Natural killer cell treated with Interleukin-12 subunit alpha and Interleukin-12 subunit beta and Interleukin-15 and Interleukin-18, amount 100 ng/mL, for 72 hours (primary cell): ENCODE data around the gene NEDD9. TPM values are rescaled to one million over a fixed set of nuclear protein-coding genes. Genes with fewer than 3 reads are reported as not detected.

Experiments
- ATAC-seq, 2 donors: fragments of 150-1000 bp; cut with Tn5 transposase in 1 of 2; sonication (Bioruptor Pico), chemical (Tn5 transposase) in 1 of 2; 2 replicates each; pipeline ENCODE4 v1.10.0; 2021
- DNase-seq: peaks from one replicate; pipeline ENCODE4 v3.0.0; 2022; ENCODE audit warnings: low spot score
- H3K27ac Mint-ChIP-seq, 2 donors: 1 replicate in 1 of 2; 2 replicates in 1 of 2; pipeline ENCODE4 v1.8.0; 2022; ENCODE audit warnings: mixed read lengths in 2 of 2, mild to moderate bottlenecking in 1 of 2, moderate library complexity in 1 of 2
- H3K27me3 Mint-ChIP-seq, 2 donors: 1 replicate in 1 of 2; 2 replicates in 1 of 2; pipeline ENCODE4 v1.8.0; 2022; ENCODE audit warnings: mixed read lengths in 2 of 2
- H3K36me3 Mint-ChIP-seq: one replicate; pipeline ENCODE4 v1.8.0; 2022; ENCODE audit warnings: mixed read lengths
- H3K4me1 Mint-ChIP-seq, 2 donors: 1 replicate in 1 of 2; 2 replicates in 1 of 2; pipeline ENCODE4 v1.8.0; 2022; ENCODE audit warnings: low read depth in 2 of 2, mixed read lengths in 2 of 2, mild to moderate bottlenecking in 1 of 2
- H3K4me3 Mint-ChIP-seq: one replicate; pipeline ENCODE4 v1.8.0; 2022; ENCODE audit warnings: mixed read lengths
- H3K9me3 Mint-ChIP-seq: 2 replicates; pipeline ENCODE4 v1.8.0; 2022; ENCODE audit warnings: mixed read lengths
- total RNA-seq, 2 donors: library from RNA; stranded (reverse); gene quantifications; one replicate each; pipeline ENCODE4 v1.2.3, GENCODE V29; 2022

Gene NEDD9
- total RNA-seq, 2 donors from 2014 or later, result 59.9 to 81.3 TPM

DNA sequence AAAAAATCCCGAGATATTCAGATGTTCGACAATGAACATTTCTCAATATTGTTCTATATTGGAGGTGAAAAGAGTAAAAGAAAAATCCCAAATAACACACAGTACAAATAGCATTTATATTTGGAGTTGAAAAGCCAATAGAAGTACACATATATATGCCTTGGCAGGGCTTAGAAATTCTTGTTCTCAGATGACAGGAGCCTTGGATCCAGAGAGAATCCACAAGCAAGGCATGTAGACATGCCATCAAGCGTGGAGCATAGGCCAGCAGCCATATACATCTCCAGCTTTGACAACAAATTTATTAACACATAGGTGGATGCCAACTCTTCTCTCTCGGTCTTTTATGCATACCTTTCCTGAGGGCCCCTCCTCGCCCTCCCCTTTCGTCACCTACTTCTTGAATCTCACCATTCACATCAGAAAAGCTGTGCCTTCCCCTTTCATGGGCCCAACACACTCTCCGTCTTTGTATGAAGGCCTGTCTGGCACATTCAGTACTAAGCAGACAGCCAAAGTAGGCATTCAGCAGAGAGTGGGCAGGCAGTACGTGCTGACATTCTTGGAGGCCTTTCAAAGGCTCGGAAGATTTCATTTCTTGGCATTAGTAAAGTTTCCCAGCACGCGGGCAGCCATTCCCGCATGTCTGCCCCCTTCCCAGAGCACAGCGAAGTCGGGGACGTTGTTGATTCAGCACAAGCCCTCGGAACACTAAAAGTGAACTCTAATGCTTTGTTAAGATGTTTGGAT lies 18.2 kb downstream of the NEDD9 start:
- no peak for DNase-seq
- peak overlapping the region in 1 of 2 donors; percentile 38 for H3K27ac Mint-ChIP-seq
- no peak for ATAC-seq
- peaks cover 40% of the 10 kb centered on the region for H3K36me3 Mint-ChIP-seq
- no peaks in the 10 kb centered on the region for H3K9me3 Mint-ChIP-seq
- H3K27me3 Mint-ChIP-seq, result no peaks in the 10 kb centered on the region
- no peak overlapping the region for H3K4me3 Mint-ChIP-seq
- peaks cover 82 to 83% of the 10 kb centered on the region in 2 donors for H3K4me1 Mint-ChIP-seq

DNA sequence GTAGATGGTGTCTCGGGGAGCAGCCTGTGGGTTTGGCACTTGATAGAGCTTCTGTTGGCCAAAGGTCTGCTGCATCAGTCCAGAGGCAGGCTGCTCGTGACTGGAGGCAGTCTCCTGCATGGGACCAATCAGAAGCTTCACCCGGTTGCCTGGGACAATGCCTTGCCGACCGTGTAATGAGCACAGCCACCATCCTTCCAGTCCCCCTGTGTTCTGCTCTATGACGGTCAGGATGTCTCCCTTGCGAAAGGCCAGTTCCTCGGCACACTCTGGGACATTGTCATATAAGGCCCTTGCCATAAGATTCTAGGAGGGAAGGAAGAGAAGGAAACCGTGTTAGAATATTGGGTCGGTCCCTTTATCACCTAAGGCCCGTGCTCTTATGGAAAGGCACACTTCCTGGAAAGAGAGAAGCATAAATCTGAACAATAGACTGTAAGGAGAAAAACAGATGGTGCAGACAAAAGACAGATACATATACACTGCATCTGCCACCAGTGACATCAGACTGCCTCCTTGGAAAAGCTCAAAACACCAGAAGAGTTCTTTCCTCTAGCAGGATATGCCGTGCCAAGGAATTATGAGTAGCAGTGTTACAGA lies 18.9 kb downstream of the NEDD9 start:
- DNase-seq (no peak), ATAC-seq (no peak)
- Mint-ChIP-seq H3K27ac (peak overlapping the region in 1 of 2 donors; percentile 66), H3K9me3 (no peaks in the 10 kb centered on the region), H3K4me1 (peaks cover 78 to 82% of the 10 kb centered on the region in 2 donors), H3K27me3 (no peaks in the 10 kb centered on the region), H3K4me3 (no peak overlapping the region), H3K36me3 (peaks cover 40% of the 10 kb centered on the region)

DNA sequence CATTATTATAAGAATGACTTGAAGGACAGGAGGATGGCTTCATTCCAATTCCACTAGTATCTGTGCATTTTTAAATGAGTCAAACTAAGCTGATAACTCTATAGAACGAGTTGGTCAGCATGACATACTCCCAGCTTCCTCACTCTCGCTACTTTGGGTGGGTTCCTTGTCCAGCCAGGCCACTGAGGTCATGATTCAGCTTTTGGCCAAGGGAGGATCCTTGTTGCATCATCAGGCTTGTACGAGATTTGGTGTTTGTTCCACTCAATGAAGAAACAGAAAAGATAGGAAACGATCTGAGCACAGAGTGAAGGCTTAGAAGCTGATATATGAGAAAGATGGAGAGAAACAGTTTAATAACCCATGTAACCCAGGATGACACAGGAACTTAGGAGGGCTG lies 19.8 kb downstream of the NEDD9 start:
- H3K9me3 Mint-ChIP-seq, result no peaks in the 10 kb centered on the region
- H3K4me3 Mint-ChIP-seq, result peak overlapping the region; percentile 5
- DNase-seq (no peak), ATAC-seq (no peak)
- peak overlapping the region; percentile 9 to 53 for H3K27ac Mint-ChIP-seq
- H3K36me3 Mint-ChIP-seq, result peaks cover 41% of the 10 kb centered on the region
- H3K4me1 Mint-ChIP-seq, result peaks cover 75 to 80% of the 10 kb centered on the region in 2 donors
- no peaks in the 10 kb centered on the region for H3K27me3 Mint-ChIP-seq

DNA sequence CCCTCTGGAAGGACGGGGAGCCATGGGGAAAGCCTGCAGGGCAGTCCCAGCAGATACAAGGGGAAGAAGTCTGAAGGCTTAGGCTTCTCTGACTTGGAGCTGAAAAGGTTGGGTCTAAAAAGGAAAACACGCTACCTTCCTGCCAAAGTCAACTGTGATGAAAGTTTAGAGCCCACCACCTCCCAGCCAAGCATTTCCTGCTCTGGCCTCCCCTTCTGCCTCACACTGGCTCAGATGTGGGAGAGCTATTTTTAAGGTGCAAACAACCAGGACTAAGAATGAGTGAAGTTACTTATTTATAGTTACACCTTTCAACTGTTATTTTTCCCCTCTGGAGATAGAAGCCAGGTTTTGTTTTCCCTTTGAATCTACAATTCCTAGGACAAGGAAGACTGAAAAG lies 21.2 kb downstream of the NEDD9 start:
- H3K27ac Mint-ChIP-seq, result peak overlapping the region; percentile 9 to 53
- no peaks in the 10 kb centered on the region for H3K9me3 Mint-ChIP-seq
- H3K4me1 Mint-ChIP-seq, result peaks cover 74 to 78% of the 10 kb centered on the region in 2 donors
- H3K4me3 Mint-ChIP-seq, result peak overlapping the region; percentile 5
- ATAC-seq, result no peak
- DNase-seq, result no peak
- peaks cover 45% of the 10 kb centered on the region for H3K36me3 Mint-ChIP-seq
- H3K27me3 Mint-ChIP-seq, result no peaks in the 10 kb centered on the region

DNA sequence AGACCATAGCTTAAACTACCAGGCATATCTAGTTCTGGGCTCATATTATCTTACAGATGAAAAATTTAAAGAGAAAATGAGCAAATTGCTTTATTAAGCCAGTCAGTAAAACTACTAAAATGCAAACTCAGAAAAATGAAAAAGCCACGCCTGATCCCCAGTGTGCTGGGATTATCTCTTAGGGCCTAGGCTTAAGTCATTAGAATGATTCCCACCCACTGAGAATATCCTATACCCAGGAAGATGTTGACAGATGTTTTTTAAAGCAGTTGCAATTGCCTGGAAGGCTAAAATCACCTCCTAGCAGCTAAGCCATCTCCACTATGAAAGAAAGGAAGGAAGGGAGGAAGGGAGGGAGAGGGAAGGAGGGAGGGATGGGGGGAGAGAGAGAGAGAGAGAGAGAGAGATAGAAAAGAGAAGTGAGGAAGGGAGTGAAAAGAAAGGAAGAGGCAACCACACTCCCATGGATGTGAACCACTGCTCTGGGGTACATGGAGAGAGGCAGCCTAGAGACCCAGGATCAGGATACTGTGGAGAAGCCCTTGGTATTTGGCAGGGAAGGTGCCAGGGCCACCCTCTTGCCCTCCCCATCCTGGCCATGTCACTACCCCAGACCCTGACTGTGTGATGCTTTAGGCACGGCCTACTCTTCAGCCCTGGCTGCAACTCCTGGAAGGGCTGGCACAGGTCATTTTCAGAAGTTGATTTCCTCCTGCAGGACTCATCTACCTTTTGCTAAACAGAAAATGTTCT lies 21.9 kb downstream of the NEDD9 start:
- peaks cover 44% of the 10 kb centered on the region for H3K36me3 Mint-ChIP-seq
- H3K4me3 Mint-ChIP-seq, result peak overlapping the region; percentile 22
- ATAC-seq, result no peak
- H3K4me1 Mint-ChIP-seq, result peaks cover 70 to 76% of the 10 kb centered on the region in 2 donors
- H3K9me3 Mint-ChIP-seq, result no peaks in the 10 kb centered on the region
- H3K27me3 Mint-ChIP-seq, result no peaks in the 10 kb centered on the region
- peak overlapping the region; percentile 53 to 62 for H3K27ac Mint-ChIP-seq
- DNase-seq, result no peak

DNA sequence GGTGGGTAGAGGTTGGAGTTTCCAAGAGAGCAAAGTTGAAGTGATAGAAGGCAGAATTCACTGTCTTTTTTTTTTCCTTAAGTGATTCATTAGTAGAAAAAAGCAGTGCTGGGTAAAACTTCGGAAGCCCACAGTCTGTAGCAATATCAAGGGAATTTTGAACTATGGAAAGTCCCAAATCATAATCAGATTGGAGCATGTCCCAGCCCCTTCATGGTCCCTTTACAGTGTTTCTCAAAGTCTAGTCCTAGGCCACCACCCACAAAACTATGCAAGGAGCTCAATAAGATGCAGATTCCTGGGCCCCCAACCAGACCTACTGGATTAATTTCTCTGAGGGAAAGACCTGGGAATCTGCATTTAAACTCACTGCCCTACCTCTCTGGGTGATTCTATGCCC lies 22.6 kb downstream of the NEDD9 start:
- H3K27me3 Mint-ChIP-seq, result no peaks in the 10 kb centered on the region
- peak overlapping the region; percentile 7 for H3K4me3 Mint-ChIP-seq
- H3K9me3 Mint-ChIP-seq, result no peaks in the 10 kb centered on the region
- H3K36me3 Mint-ChIP-seq, result peaks cover 38% of the 10 kb centered on the region
- ATAC-seq (no peak), DNase-seq (no peak)
- H3K27ac Mint-ChIP-seq, result peak overlapping the region; percentile 53 to 62
- H3K4me1 Mint-ChIP-seq, result peaks cover 66 to 69% of the 10 kb centered on the region in 2 donors

DNA sequence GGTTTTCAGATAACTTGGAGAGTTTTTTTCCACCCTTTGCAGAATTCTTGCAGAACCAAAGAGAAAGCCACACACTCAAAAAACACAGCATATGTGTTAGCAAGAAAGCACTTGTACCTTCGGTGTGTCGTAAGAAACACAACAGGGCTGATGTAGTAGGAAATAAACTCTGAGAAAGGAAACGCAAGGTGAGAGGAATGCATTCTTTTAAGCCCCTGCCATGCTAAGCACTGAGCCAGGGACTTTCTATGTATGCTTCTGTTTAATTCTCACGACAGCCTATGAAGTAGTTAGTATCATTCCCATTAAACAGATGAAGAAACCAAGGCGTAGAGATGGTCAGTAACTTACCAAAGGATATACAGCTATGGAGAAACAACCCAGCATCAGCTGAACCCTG lies 23.1 kb downstream of the NEDD9 start:
- peaks cover 64 to 65% of the 10 kb centered on the region in 2 donors for H3K4me1 Mint-ChIP-seq
- H3K9me3 Mint-ChIP-seq, result no peaks in the 10 kb centered on the region
- H3K27me3 Mint-ChIP-seq, result no peaks in the 10 kb centered on the region
- H3K27ac Mint-ChIP-seq, result peak overlapping the region; percentile 53 to 62
- peak overlapping the region; percentile 7 for H3K4me3 Mint-ChIP-seq
- H3K36me3 Mint-ChIP-seq, result peaks cover 37% of the 10 kb centered on the region
- no peak for ATAC-seq
- no peak for DNase-seq

DNA sequence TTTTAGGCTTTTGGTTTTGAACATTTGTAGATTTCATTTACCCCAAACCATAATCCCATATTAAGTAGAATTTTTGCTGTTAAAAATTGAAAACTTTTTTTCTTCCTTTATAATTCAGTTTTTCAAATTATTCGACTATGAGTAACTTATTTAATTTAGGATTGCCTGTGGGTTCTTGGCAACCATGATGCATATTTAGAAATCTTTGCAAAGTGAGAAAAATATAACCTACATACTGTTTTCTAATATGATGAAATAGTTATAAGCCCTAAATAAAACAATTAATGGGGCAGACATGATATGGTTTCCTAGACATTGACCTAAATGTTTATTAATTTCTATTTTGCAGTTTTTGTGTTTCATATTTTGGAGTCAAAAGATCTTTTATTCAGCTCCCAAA lies 23.6 kb downstream of the NEDD9 start:
- peaks cover 37% of the 10 kb centered on the region for H3K36me3 Mint-ChIP-seq
- no peak overlapping the region for H3K4me3 Mint-ChIP-seq
- peak overlapping the region; percentile 53 to 62 for H3K27ac Mint-ChIP-seq

DNA sequence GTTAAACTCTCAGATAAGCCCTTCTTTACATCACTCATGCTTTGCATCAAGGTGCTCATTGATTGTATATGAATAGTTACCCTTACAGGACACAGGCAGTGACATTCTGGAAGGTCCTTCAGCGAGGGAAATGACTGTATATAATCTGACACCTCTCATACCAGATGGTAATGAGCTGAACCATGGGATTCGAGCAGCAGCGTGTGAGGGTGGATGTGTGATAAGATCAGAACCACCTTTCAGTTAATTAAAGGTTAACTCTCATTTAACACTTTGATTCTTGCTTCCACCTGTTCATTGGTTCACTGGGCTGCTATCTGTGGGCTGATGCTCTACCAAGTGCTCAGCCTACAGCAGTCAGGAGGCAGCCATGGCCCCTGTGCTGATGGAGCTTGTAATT lies 24.2 kb downstream of the NEDD9 start:
- ATAC-seq (peak; percentile 69 to 88), DNase-seq (no peak)
- peaks cover 65 to 67% of the 10 kb centered on the region in 2 donors for H3K4me1 Mint-ChIP-seq
- peaks cover 34% of the 10 kb centered on the region for H3K36me3 Mint-ChIP-seq
- H3K27me3 Mint-ChIP-seq, result no peaks in the 10 kb centered on the region
- H3K27ac Mint-ChIP-seq, result peak overlapping the region; percentile 46 to 62
- peak overlapping the region; percentile 42 for H3K4me3 Mint-ChIP-seq
- H3K9me3 Mint-ChIP-seq, result no peaks in the 10 kb centered on the region

More for the DNA sequence above, 23.6 kb downstream of the NEDD9 start:
- H3K4me1 Mint-ChIP-seq, result peaks cover 64 to 67% of the 10 kb centered on the region in 2 donors
- no peak for DNase-seq
- H3K27me3 Mint-ChIP-seq, result no peaks in the 10 kb centered on the region
- H3K9me3 Mint-ChIP-seq, result no peaks in the 10 kb centered on the region
- ATAC-seq, result no peak

DNA sequence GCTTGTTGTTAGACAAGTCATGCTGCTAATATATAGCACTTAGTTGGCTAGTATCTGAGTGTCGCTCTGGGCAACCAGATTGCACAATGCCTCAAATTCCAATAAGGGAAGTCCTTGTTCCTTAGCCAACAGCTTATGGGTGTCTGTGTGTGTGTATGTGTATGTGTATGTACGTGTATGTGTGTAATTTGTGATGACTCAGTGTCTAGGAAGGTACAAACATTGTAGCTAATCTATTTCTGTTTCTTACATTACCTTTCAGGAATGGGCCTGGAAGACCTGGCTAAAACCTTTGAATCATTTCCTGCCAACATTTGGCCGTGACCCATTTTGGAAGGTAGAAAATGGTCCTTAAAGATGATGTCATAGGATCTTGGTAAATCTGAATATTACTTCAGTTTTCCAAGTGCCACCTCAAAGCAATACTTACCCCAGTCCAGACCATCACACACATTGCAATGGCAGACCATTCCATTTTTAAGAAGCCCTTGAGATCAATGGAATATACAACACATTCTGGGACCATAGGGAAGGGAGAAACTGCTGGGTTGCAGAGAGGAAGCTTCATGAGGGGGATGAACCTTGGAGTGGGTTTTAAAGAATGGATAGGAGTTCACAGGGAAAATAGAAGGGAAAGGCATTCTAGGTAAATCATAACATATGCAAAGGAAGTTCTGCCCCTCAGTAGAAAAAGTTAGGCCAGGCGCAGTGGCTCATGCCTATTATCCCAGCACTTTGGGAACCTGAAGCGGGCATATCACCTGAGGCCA lies 25.1 kb downstream of the NEDD9 start:
- Mint-ChIP-seq H3K4me3 (no peak overlapping the region), H3K27me3 (no peaks in the 10 kb centered on the region), H3K36me3 (peaks cover 31% of the 10 kb centered on the region), H3K27ac (peak overlapping the region; percentile 46 to 62), H3K4me1 (peaks cover 65 to 68% of the 10 kb centered on the region in 2 donors), H3K9me3 (no peaks in the 10 kb centered on the region)
- no peak for DNase-seq
- ATAC-seq, result no peak

DNA sequence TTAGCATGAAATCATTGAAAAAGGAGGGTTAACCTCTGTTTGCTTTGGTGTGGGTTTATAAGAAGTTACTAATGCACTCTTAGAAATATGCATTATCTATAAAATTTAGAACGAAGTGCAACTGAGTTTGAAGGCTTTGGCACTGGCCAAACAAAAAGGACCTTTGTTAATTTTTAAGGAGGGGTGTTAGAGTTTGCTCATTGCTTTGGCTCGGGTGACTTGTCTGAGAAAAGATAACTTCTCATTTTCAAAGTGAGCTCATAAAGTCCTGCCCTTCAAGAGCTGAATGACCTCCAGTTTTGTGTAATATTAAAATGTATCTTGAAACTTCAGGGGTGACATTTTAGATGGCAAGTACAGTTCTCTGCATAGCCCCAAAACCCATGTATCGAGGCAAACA lies 25.9 kb downstream of the NEDD9 start:
- peaks cover 27% of the 10 kb centered on the region for H3K36me3 Mint-ChIP-seq
- DNase-seq (no peak), ATAC-seq (no peak)
- no peak overlapping the region for H3K4me3 Mint-ChIP-seq
- H3K9me3 Mint-ChIP-seq, result no peaks in the 10 kb centered on the region
- H3K27ac Mint-ChIP-seq, result peak overlapping the region; percentile 46 to 62
- no peaks in the 10 kb centered on the region for H3K27me3 Mint-ChIP-seq
- H3K4me1 Mint-ChIP-seq, result peaks cover 65 to 68% of the 10 kb centered on the region in 2 donors

DNA sequence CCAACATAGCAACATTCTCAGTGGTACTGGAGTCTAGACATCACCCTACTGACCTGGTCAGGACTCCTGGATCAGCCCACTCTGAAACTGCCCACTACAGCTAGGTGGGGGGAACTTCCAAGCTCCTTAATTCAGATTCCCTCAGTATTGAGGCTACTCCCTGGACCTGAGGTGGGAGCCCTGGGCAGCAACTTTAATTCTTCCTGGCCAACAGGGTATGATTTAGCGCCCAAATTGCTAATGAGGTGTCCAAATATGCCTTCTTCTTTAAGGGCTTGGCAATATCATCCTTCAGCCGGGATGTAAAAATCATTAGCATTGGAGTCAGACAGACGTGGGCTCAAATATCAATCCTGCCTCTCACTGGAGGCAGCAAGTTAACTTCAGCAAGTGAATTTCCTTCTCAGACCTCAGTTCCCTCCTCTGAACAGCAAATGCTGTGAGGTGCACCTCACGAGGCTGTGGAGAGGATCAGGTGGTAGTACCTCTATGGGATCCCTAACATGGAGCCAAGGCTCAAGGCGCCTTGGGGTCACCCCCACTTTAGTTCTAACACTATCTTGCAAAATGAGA lies 27.6 kb downstream of the NEDD9 start:
- Mint-ChIP-seq H3K27ac (peak overlapping the region; percentile 100), H3K4me3 (no peak overlapping the region), H3K36me3 (peaks cover 37% of the 10 kb centered on the region), H3K9me3 (no peaks in the 10 kb centered on the region), H3K4me1 (peaks cover 67 to 76% of the 10 kb centered on the region in 2 donors), H3K27me3 (no peaks in the 10 kb centered on the region)
- ATAC-seq, result no peak
- no peak for DNase-seq

DNA sequence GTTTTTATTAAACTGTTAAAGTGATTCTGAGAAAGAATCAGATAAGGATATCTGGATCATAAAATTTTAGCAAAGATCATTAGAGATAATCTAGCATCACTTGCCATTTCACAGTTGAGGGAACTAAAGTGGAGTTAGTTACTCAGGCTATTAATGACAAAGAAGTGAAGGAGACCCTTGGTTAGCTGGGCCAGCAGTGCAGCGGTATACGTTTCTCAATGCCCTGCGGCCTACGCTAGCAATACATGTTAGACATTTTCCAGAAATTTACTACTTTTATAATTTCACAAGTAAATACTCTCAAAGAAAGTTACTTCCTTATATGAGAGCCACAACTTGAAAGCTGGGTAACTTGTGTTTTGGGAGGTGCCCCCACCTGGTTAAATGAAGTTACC lies 28.5 kb downstream of the NEDD9 start:
- H3K4me1 Mint-ChIP-seq, result peaks cover 69 to 76% of the 10 kb centered on the region in 2 donors
- H3K27me3 Mint-ChIP-seq, result no peaks in the 10 kb centered on the region
- H3K9me3 Mint-ChIP-seq, result no peaks in the 10 kb centered on the region
- H3K36me3 Mint-ChIP-seq, result peaks cover 38% of the 10 kb centered on the region
- DNase-seq (no peak), ATAC-seq (no peak)
- peak overlapping the region; percentile 88 for H3K4me3 Mint-ChIP-seq
- H3K27ac Mint-ChIP-seq, result peak overlapping the region; percentile 100
